NCI-H345 (cell line): Measurements from ENCODE around the gene THBS2.
"Not testable (repeated sequence)": the region's sequence is repeated elsewhere in the genome, so short reads cannot be mapped to it uniquely, and the experiment has no call there.

Experiments used
- DNase-seq: peaks from one replicate; lab custom pipeline; 2025; lab: John Stamatoyannopoulos, UW

The THBS2 gene

DNA sequence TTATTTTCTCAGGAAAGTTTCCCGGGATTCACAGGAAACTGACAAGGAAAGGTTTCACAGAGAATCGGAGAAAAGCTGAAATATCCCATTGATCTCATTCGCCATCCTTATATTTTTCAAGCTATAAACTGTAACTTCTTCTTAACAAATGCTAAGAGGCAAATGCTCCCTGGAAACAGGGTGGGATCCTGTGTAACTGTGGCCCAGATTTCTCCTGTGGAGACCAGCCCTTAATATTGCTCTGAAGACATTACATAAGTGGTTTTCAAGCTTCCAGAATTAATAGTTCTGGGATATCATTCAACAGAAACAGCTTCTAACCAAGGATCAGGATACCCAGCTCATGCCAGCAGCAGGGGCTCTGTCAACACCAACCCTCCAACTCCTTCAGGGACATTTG lies 69.2 kb downstream of the THBS2 start:
- DNase-seq: no peak

DNA sequence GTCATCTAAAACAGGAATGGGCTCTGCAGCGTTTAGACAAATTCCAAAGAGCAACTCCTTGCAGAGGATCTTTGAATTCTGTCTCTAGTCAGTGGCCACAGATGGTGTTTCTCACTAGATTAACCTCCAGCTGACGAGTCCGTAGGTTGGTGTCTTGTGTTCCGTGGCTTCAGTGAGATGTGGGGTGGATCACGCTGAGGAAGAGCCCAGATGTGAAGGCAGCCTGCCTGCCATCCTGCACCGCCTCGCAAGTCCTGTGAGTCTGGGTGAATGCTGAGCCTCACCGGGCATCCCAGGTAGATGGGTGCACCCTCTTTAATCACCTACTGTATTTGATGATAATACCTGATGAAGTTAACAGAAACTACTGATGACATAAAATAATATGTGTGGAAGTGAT lies 70.4 kb downstream of the THBS2 start:
- DNase-seq: no peak

DNA sequence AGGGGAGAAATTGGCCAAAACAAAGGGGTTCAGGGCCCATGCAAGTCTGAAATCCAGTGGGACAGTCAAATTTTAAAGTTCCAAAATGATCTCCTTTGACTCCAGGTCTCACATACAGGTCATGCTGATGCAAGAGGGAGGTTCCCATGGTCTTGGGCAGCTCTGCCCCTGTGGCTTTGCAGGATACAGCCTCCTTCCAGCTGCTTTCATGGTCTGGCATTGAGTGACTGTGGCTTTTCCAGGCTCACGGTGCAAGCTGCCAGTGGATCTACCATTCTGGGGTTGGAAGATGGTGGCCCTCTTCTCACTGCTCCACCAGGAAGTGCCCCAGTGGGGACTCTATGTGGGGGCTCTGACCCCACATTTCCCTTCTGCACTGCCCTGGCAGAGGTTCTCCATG lies 73.8 kb downstream of the THBS2 start:
- DNase-seq: not testable (repeated sequence)

DNA sequence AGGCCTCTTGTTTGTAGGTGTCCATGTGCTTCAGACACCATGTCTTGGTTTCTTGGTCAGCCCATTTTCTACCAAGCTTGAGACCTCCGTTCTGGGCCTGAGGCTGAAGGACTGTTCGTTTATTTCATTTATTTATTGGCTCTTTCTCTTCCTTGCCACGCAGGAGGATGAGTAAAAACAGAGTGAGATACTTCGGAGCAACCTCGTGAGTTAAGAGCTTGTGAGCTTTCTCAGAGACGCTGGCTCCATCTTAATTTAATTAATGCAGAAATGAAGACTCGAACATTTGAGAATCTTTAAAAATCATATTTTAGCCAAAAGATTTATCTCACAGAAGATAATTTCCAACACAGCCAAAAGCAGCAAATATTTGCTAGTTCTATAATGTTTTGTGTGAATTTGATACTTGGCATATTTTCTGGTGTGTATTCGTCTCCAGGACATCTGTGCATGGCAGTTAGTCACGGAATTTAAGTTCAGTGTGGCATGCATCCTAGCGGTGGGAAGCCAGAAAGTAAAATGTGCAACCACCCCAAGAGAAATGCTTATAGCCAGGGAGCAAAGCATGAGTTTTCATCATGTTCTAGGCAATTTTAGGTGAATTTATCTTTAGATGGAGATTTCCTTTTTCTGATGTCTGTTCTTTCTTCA lies 76.0 kb downstream of the THBS2 start:
- no peak for DNase-seq

DNA sequence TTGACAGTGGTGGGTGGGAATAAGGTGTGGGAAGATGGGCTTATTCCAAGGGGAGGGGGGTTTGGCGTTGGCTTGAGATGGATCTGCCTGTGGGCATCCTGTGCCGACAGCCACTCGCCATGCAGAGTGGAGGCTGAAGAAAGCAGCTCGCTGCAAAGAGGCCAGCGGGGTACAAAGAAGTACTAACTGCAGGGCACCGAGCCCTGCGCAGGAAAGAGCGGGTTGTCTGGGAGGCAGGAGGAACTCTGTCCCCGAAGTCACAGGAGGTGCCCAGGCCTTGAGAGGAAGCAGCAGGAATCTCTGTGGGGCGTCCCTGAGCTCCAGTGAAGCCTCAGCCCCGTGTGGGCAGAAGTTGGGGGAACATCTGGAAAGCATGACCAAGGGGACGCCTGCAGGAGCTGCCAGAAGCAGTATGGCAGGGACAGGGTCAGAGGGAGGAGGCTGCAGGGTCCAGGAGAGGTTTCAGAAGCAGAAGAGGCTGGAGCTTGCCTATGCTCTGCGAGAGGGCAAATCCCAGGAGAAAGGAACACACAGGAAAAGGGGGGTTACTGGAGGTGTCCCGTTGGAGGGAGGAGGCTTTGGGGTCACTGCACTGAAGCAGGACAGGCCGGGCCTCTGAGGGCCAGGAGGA lies 77.2 kb downstream of the THBS2 start:
- no peak for DNase-seq

DNA sequence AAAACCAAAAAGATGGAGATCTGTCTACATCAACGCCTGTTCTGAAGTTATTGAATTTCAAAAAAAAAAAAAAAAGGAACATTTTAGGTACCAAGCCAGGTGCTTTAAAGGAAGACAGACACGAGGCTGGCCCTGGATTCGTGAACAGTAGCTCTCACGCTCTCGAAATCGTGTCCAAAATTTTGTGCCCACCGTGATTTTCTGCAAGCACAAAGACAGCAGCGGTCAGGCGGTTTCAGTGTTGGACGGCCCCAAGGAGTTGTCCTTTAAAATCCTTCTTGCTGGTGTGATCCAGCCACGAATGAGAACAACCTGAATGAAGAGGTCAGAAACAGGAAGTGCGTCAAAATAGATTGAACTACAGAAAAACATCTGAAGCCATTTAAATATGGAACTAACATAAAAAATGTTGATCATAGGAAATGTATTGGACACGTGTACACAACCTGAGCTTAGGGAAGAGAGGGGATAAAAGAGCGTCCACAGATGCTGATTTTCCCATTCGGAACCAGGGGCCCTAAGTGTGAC lies 78.2 kb downstream of the THBS2 start:
- no peak for DNase-seq

DNA sequence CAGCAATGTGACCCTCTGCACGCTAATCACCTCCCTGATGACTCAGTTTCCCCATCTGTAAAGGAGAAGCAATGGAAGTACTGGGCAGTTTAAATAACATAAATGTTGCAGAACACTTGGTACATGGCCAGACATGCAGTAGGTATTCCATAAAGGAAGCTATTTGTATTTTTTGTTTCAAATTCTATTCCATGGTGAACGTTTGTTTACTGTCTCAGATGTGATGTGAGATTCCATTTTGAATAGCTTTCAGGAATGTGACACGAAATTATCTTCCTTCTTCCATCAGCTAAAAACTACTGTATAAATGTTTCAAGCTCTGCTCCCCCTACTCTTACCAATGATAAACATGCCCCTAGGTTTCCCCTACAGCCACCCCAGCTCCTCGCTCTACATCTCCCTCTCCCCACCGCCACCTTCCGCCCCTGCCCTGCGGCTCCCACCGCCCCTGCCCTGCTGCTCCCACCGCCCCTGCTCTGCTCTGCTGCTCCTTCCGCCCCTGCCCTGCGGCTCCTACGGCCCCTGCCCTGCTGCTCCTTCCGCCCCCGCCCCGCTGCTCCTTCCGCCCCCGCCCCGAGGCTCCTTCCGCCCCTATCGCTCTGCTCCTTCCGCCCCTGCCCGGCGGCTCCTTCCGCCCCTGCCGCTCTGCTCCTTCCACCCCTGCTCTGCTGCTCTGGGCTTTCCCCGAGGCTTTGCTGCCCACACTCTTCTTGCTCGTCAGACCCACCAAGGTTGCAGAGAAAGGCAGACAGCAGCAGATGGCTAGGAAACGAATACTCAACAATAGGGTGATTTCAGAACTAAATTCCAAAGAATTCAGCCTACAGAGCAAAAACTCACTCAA lies 78.9 kb downstream of the THBS2 start:
- DNase-seq: no peak

DNA sequence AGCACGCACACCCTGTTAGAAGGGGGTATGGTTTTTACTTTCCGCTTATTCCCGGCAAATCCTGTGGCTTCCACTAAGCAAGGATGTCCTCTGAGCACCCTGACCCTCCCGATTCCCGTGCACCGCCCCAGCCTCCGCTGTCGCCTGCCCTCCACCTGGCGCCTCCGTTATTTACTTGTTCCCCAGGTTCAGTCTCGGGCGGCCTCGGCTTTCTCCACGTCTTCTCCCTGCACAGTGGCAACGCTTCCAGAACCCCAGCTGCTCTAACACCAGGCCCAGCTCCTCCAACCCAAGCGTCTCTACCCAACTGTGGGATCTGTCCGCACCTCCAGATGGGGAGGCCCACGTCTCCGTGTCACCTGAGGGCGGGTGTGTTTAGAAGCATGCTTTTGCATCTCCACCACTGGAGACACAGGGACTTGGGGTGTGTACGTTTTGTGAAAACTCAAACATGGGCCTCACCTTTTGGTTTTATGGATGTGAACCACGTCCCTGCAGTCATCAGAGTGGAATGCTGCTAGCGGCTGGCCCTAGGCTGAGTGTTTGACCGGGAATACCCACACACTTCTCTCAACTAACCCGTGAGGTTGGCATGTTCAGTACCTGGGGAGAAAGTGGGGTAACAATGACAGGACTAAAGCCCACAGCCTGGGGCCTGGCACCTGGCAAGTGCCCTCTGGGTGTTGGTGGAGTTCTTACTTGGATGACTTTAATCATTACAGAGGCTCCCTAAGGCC lies 79.9 kb downstream of the THBS2 start:
- DNase-seq: no peak

DNA sequence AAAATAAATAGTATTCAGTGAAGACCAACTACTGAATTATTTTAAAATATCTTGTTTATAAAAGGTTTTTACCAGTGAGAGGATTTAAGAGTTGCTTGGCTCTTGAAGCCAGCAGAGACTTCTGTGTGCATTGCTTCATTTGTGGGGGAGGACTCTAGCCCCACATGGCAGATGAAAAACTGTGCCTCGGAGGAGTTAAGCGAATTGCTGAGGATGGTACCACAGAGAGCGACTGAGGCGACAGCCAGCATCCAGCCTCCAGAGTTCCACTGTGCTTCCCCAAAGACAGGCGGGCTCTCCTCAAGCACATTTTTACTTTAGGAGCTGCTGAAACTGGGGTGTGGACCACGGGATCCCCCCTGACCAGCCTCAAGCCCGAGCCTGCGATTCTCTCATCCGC lies 80.7 kb downstream of the THBS2 start:
- no peak for DNase-seq

DNA sequence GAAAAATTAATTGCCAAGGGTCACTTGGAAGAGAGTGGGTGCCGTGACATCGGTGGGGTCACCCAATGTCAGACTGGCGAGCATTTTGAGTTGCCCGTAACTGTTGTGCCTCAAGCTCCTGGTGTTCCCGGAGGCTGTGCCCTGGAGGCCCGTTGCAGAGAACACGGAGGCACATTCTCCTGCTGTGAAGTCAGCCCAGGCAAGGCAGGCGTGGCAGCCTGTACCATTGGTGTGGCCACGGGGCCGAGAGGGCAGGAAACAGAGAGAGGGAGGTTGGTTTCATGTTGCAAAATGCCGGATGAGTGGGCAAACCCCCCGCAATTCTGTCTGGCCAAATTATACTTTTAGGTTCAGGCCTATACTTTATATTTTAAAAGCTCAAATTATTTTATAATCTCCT lies 81.2 kb downstream of the THBS2 start:
- no peak for DNase-seq

DNA sequence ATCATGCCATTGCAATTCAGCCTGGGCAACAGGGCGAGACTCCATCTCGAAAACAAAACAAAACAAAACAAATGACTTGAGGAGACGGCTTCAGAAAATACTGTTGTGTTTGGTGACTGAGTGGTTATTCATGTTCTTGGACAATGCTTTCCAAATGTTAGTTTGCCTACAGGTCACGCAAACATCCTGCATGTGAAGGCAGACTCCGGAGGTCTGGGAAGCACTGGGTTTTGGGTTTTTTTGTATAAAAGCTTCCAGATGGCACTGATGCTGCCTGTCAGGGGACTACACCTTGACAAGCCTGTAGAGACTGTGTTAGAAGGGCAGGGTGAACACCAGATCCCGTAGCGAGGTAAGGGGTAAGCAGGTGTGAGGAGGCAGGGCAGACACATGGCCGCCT lies 81.7 kb downstream of the THBS2 start:
- no peak for DNase-seq

DNA sequence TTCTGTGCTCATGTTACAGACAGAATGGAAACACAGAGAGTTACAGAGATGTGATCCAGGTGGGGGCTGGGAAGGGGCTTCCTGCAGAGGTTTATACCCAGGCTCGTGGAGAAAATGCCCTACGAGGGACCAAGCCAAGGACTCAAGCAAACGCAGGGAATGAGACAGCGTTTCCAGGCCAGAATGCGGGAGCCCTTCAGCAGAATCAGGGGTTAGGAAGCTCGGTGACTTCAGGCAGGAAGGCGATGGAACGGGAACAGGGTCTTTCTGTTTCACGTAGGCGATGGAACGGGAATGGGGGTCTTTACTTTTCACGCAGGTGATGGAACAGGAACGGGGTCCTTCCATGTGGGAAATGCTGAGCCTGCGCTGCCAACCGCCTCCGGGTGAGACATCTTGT lies 82.6 kb downstream of the THBS2 start:
- DNase-seq: no peak

DNA sequence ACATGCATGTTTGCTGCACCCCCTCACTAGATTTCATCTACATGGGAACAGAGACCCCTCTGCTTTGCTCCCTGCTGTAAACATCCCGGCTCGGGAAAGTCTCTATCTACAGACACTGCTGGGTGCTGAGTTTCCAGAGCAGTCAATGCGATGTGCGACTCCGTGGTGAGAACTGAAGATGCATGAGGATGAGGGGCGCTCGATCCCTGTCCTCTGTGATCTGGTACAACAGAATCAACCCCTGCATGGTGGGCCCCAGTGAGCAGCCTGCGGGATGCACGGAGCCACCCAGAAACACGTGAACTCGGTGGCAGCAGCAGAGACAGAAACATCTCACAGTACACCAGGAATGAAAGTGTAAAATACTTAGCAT lies 83.1 kb downstream of the THBS2 start:
- DNase-seq: no peak

DNA sequence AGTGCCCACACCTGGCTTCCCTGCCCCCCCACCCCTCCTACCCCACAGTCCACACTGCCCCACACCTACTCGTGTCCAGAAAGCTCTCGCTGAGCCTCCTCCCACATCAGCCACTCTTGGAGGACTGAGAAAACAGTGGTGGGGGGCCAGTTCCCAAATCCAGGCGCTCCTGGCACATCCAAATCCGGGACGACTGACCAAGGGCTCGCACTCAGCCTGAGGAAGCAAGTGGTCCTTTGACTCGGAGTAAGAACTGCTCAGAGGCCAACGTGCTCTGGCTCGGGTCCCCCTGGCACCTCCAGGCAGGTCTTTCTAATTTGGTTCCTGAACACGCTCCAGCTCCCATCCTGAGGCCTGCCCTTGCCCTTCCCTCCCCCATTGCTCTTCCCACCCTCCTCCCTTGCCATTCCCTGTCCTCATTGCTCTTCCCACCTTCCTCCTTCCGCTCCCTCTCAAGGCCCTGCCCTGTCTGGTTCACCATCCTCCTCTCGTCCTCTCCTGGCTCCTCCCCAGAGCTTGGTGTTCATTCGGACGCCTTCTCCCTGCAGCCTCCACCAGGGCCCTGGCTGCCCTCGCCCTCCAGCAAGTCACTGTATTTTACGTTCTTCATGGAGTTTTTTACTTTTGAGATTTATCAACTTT lies 83.6 kb downstream of the THBS2 start:
- DNase-seq: no peak

DNA sequence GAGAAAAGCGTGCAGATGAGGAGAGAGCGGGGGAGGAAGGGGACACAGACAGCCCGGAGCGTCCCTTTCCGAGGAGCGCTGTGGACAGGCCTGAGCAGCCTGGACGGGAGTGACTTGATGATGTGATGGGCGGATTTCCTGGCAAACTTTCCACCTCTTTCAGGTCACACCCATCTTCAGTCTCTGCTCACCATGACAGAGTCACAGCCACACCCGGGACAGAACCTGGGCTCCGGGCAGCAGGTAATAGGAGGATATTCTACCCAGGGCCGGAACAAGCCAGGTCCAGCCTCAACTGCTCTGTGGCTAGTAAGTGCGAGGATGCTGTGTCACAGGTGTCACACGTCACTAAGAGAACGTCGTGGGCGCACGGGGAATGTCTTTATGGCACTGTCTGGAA lies 84.3 kb downstream of the THBS2 start:
- DNase-seq: no peak

DNA sequence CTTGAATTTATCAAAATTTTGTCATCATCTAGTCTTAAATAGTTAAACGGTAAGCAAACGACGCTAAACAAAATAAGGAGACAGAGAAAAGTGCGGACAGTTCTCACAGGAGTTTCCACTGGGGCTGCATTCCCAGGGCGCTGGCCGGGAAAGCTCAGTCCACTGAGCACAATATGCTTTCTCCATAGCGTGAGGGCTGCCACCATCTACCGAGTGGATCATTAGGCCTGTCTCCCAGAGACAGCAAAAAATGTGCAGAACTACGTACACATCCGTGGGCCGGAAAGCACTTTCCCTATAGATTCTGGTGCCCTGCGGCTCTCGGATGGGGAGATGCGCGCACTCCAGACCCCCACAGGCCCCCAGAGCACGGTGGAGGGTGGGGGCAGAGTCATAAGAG lies 84.9 kb downstream of the THBS2 start:
- DNase-seq: no peak

DNA sequence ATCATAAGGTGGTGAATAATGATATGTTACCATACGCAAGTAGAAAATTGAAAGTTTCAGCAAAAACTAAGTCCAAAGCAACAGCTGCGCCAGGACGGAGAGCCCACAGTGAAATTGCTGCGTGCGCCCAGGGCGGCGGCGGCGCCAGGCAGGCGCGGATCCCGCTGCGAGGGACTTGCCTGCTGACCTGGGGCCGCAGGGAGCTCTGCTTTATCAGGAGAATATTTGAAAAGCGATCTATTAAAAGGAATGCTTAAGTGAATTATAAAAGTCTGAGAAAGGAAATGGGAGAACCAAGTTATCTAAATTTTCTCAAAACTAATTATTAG lies 85.4 kb downstream of the THBS2 start:
- DNase-seq: no peak

DNA sequence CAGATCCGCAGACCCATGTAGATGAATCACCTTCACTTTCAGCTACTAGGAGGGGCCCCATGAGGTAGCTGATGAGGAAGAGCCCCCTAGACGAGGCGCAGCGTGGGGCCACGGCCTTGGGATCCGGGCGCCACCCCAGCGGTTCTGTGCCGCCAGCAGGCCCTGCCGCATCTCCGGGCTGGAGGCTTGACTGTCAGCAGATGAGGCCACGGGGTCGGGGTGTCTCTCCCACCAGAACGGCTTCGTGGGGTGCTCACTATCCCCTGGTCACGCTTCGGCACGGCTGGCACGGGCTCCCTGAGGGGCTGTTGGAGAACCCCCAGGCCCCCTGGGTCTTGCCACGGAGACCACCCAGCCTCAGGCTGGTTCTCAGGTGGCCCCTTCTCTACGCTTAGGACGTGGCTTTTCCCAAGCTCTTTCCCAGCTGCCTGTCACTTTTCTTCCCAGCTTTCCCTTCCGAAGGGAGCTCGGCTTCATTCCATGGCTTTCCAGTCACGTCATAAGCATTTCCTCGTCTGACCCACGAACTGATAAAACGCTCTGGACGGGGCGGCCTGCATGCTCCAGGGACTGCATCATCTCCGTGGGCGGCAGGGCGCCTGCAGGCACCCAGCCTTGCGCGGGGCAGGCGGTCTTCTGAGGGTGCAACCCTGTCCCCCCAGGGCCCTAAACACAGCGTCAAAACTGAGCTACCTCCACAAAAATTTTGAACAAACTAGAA lies 85.9 kb downstream of the THBS2 start:
- no peak for DNase-seq

DNA sequence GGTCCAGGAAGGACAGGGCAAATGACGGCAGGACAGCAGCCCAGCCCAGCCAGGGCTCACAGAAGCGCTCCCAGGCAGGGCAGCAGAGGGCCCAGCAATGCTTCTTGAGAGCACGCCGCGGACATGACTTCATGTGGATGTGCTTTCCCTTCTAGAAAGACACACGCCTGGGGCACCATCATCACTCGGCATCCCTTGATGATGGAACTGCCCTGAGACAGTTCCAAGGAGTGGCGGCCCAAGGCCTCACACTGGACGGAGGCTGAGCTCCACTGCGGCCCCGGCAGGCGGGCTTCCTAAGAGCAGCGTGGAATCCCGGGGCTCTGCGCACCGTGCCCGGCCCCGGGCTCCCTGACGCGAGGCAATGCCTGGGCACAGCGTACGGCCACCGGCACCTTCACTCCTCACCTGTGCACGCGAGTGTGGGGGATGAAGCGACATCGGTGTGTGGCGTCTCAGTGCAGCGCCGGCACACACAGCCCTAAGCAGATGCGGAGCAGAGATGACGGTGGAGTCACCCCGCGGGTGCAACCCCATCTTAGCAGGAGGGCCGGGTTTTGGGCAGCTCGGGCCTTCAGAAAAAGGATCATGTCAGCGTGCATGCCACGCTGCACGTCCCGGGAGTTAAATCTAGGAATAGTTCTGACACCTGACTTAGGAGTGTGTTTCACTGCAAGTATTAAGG lies 86.6 kb downstream of the THBS2 start:
- DNase-seq: no peak
